Fibroblast of lung (primary cell): ENCODE results near the gene AHCYL2.

Source experiments
- EZH2 ChIP-seq: IDR thresholded peaks from 2 replicates; pipeline ENCODE4 v1.5.1; 2012; ENCODE audit warnings: low read length, control low read depth, mild to moderate bottlenecking; ENCODE audit errors: missing control alignments
- TF ChIP-seq, protein P1 (sequence below), 2 donors: IDR thresholded peaks in 1 of 2; conservative IDR thresholded peaks in 1 of 2; 1 replicate in 1 of 2; 2 replicates in 1 of 2; pipeline ENCODE4 v1.5.1; 2011 to 2012; ENCODE audit warnings: low read length in 2 of 2, control low read depth in 1 of 2, inconsistent platforms in 1 of 2, low read depth in 1 of 2, mild to moderate bottlenecking in 1 of 2

DNA sequence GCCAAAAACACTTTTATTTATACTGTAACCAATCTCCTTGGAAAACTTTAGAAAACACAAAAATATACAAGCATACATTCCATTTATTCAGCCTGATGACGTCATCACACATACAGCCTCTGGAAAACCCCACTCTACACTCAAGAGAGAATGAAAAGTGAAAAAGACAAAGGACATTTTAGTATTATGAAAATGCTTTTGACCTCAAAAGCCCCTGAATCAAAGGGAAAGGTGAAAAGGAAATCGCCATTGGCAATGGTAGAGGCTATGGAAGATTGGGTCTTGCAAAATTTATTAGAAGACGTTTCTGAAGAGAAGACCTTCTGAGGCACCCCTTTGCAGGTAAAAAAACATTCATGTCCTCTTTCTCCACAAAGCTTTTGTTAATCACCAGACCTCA is 126.5 kb downstream of the AHCYL2 start:
- TF ChIP-seq EZH2: no peak
- TF ChIP-seq, protein P1, sequence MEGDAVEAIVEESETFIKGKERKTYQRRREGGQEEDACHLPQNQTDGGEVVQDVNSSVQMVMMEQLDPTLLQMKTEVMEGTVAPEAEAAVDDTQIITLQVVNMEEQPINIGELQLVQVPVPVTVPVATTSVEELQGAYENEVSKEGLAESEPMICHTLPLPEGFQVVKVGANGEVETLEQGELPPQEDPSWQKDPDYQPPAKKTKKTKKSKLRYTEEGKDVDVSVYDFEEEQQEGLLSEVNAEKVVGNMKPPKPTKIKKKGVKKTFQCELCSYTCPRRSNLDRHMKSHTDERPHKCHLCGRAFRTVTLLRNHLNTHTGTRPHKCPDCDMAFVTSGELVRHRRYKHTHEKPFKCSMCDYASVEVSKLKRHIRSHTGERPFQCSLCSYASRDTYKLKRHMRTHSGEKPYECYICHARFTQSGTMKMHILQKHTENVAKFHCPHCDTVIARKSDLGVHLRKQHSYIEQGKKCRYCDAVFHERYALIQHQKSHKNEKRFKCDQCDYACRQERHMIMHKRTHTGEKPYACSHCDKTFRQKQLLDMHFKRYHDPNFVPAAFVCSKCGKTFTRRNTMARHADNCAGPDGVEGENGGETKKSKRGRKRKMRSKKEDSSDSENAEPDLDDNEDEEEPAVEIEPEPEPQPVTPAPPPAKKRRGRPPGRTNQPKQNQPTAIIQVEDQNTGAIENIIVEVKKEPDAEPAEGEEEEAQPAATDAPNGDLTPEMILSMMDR (conservative IDR thresholded peaks at IDR 0.05 in 1 of 2, IDR thresholded peaks at IDR 0.05 in 1 of 2; ENCODE audit: low read depth in 1 of 2, low read length in 2 of 2): no peak
